ENCODE measurements around the gene MCF2L2. TPM values are rescaled to one million over a fixed set of nuclear protein-coding genes. Genes with fewer than 3 reads are reported as not detected.
A peak's percentile ranks its signal among the peaks of the same experiment; 100 is the strongest.
"Not testable (repeated sequence)": the region's sequence is repeated elsewhere in the genome, so short reads cannot be mapped to it uniquely, and the experiment has no call there.

Gene MCF2L2
- total RNA-seq, 1 donor from 2014 or later: 2.7 TPM

DNA sequence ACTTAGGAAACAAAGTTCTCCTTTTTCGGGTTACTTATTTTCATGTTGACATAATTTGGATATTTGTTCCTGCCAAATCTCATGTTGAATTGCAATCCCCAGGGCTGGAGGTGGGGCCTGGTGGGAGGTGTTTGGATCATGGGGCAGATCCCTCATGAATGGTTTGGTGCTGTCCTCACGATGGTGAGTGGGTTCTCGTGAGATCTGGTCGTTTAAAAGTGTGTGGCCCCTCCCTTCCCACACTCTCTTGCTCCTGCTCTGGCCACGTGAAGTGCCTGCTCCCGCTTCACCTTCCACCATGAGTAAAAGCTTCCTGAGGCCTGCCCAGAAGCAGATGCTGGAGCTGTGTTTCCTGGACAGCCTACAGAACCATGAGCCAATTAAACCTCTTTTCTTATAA lies 43.7 kb upstream of the MCF2L2 start:
- H3K4me3 Mint-ChIP-seq: no peak overlapping the region
- no peak overlapping the region for H3K27ac Mint-ChIP-seq
- TF ChIP-seq, protein P1, sequence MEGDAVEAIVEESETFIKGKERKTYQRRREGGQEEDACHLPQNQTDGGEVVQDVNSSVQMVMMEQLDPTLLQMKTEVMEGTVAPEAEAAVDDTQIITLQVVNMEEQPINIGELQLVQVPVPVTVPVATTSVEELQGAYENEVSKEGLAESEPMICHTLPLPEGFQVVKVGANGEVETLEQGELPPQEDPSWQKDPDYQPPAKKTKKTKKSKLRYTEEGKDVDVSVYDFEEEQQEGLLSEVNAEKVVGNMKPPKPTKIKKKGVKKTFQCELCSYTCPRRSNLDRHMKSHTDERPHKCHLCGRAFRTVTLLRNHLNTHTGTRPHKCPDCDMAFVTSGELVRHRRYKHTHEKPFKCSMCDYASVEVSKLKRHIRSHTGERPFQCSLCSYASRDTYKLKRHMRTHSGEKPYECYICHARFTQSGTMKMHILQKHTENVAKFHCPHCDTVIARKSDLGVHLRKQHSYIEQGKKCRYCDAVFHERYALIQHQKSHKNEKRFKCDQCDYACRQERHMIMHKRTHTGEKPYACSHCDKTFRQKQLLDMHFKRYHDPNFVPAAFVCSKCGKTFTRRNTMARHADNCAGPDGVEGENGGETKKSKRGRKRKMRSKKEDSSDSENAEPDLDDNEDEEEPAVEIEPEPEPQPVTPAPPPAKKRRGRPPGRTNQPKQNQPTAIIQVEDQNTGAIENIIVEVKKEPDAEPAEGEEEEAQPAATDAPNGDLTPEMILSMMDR (conservative IDR thresholded peaks at IDR 0.05): no peak
- no peak for DNase-seq (ENCODE audit: extremely low spot score, unreplicated experiment)
- no peaks in the 10 kb centered on the region for H3K36me3 Mint-ChIP-seq
- H3K27me3 Mint-ChIP-seq: peaks cover 17% of the 10 kb centered on the region
- H3K4me1 Mint-ChIP-seq (ENCODE audit: unreplicated experiment): peaks cover 4% of the 10 kb centered on the region
- H3K9me3 Mint-ChIP-seq: no peaks in the 10 kb centered on the region

DNA sequence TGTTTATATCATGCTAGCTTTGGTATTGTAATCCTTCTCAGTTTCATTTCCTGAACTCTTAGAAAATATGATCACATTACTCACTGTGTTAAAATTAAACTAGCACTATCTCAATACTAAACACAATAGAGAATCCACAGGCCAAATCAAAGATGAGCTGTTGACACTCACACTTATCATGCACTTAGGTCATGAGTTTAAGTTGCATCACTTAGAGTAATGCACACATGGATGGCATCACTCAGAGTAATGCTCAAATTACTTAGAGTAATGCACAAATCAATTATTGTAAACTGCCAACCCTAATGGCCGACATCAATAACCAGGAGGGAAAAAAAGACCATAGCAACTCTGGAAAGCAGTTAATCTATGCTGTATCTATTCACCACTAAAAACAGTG lies 40.0 kb upstream of the MCF2L2 start:
- Mint-ChIP-seq H3K4me1 (ENCODE audit: unreplicated experiment) (peaks cover 4% of the 10 kb centered on the region), H3K36me3 (no peaks in the 10 kb centered on the region), H3K27ac (no peak overlapping the region), H3K4me3 (no peak overlapping the region), H3K9me3 (no peaks in the 10 kb centered on the region), H3K27me3 (peaks cover 13% of the 10 kb centered on the region)
- DNase-seq (ENCODE audit: extremely low spot score, unreplicated experiment): no peak
- TF ChIP-seq, protein P1 (conservative IDR thresholded peaks at IDR 0.05): no peak

DNA sequence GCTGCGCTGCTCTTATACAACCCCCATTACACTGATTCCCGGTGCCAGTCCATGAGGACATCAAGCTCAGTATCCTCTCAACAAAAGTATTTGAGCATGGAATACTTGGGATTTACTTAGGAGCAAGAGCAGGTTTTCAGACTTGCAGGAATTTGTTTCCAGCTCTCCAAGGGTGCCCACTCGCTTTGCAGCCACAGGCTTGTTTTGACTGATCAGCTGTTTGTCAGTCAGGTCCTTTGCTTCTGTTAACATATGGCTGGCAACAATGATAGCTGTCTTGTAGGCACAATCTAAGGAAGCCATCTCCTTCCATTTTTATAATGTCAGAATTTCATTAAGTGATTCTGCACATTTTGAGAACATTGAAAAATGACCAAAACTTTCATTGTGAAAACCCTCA lies 38.2 kb upstream of the MCF2L2 start:
- Mint-ChIP-seq H3K4me3 (no peak overlapping the region), H3K9me3 (no peaks in the 10 kb centered on the region), H3K4me1 (ENCODE audit: unreplicated experiment) (peaks cover 4% of the 10 kb centered on the region), H3K36me3 (no peaks in the 10 kb centered on the region), H3K27ac (no peak overlapping the region), H3K27me3 (peaks cover 13% of the 10 kb centered on the region)
- TF ChIP-seq, protein P1 (conservative IDR thresholded peaks at IDR 0.05): no peak
- no peak for DNase-seq (ENCODE audit: extremely low spot score, unreplicated experiment)

DNA sequence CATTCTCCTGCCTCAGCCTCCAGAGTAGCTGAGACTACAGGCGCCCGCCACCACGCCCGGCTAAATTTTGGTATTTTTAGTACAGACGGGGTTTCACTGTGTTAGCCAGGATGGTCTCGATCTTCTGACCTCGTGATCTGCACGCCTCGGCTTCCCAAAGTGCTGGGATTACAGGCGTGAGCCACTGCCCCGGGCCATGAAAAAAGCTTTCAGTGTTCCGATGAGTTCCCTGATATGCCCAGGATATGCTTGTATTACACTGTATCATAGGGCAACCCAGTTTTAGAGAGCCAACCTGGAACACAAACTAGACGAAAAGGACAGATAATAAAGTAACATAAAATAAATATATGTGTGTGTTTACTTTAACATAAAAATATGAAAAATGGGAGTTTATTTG lies 37.3 kb upstream of the MCF2L2 start:
- not testable (repeated sequence) for H3K9me3 Mint-ChIP-seq

DNA sequence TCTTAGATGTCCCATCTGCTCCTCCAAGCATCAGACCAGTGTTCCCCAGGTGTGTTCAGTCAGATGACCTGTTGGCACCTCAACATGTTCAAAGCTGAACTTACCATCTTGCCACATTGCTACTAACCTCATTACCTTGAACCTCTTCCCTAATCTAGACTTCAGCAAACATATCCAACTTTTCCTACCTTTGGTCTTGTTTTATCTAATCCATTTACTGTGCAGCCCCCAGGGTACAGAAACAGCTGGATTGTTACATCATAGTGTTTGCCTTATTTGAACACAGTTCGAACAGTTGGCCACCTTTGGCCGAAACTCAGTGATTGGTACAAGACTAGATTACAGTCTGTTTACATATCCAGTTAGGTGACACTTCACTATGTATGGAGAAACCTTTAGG lies 36.1 kb upstream of the MCF2L2 start:
- H3K4me1 Mint-ChIP-seq (ENCODE audit: unreplicated experiment): peaks cover 4% of the 10 kb centered on the region

More for the DNA sequence above, 37.3 kb upstream of the MCF2L2 start:
- DNase-seq (ENCODE audit: extremely low spot score, unreplicated experiment); H3K36me3 Mint-ChIP-seq; H3K27ac Mint-ChIP-seq; H3K4me1 Mint-ChIP-seq (ENCODE audit: unreplicated experiment); H3K4me3 Mint-ChIP-seq: not testable (repeated sequence)
- peaks cover 13% of the 10 kb centered on the region for H3K27me3 Mint-ChIP-seq

DNA sequence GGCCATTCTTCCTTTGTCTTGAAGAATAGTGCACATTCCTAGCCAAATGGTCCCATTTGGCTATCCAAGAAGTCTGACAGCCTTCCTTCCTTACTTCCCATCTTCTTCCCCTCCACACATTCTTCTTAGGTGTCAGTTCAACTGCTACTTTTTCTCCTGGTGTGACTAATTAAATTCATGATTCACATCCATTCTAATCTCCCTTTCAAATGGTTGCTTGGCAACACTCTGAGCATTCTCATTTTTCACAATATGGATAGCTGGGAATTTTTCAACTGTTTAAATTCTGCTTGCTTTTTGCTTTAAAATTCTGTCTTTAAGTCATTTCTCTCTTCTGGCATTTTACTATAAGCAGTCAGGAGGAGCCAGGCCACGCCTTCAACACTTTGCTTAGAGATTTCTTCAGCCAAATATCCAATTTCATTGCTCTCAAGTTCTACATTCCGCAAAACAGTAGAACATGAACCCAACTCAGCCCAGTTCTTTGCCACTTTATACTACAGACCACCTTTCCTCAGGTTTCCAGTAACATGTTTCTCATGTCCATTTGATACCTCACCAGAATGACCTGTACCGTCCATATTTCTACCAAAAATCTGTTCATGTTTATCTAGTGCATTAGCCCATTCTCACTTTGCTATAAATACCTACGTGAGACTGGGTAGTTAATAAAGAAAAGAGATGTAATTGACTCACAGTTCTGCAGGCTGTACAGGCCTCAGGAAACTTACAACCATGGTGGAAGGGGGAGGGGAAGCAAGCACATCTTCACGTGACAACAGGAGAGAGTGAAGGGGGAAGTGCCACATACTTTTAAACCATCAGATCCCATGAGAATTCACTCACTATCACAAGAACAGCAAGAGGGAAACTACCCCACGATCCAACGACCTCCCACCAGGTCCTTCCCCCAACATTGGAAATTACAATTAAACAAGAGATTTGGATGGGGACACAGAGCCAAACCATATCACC lies 31.9 kb upstream of the MCF2L2 start:
- no peak overlapping the region for H3K27ac Mint-ChIP-seq
- H3K36me3 Mint-ChIP-seq: peaks cover 6% of the 10 kb centered on the region
- DNase-seq (ENCODE audit: extremely low spot score, unreplicated experiment): no peak

More for the DNA sequence above, 36.1 kb upstream of the MCF2L2 start:
- DNase-seq (ENCODE audit: extremely low spot score, unreplicated experiment): no peak
- Mint-ChIP-seq H3K9me3 (peaks cover 8% of the 10 kb centered on the region), H3K27ac (peak overlapping the region; percentile 18), H3K4me3 (no peak overlapping the region), H3K36me3 (no peaks in the 10 kb centered on the region), H3K27me3 (peaks cover 13% of the 10 kb centered on the region)
- TF ChIP-seq, protein P1 (conservative IDR thresholded peaks at IDR 0.05): no peak

More for the DNA sequence above, 31.9 kb upstream of the MCF2L2 start:
- no peaks in the 10 kb centered on the region for H3K4me1 Mint-ChIP-seq (ENCODE audit: unreplicated experiment)
- no peaks in the 10 kb centered on the region for H3K27me3 Mint-ChIP-seq
- TF ChIP-seq, protein P1 (conservative IDR thresholded peaks at IDR 0.05): no peak
- H3K9me3 Mint-ChIP-seq: peaks cover 8% of the 10 kb centered on the region
- H3K4me3 Mint-ChIP-seq: no peak overlapping the region

Data from type B pancreatic cell (in vitro differentiated cells).